Bone marrow (tissue), 2 donors: ENCODE data around the gene PARVG.
"Not testable (repeated sequence)": the region's sequence is repeated elsewhere in the genome, so short reads cannot be mapped to it uniquely, and the experiment has no call there.

ENCODE experiments used
- DNase-seq, 2 donors: peaks; one replicate each; lab custom pipeline; 2025; lab: John Stamatoyannopoulos, UW

The PARVG gene

DNA sequence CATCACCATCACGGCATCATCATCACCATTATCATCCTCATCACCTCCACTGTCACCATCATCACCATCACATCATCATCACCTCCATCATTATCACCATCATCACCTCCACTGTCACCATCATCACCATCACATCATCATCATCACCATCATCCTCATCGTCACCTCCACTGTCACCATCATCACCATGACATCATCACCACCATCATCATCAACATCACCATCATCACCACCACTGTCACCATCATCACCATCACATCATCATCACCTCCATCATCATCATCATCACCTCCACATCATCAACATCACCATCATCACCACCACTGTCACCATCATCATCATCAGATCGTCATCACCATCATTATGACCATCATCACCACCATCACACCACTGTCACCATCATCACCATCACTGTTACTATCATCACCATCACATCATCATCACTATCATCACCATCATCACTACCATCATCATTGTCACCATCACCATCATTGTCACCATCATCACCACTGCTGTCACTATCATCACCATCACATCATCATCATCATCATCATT is 32.8 kb downstream of the PARVG start:
- DNase-seq: no peak

DNA sequence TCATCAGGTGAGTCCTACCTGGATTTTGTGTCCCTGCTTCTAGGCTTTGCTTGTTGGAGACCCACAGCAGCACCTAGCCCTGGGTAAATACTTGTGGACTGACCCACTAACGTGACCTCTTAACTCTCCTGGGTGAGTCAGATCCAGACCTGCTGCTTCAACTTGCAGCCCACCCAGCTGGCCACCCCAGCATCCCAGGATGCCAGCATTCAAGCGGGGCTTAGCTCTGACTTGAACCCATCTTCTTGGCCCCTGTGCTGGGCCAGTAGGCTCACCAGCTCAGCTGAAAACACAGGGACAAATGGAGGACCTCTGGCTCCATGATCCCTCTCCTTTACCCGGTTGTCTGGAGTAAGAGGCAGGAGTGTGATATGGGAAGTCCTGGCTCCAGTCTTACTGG is 33.5 kb downstream of the PARVG start:
- DNase-seq: no peak

DNA sequence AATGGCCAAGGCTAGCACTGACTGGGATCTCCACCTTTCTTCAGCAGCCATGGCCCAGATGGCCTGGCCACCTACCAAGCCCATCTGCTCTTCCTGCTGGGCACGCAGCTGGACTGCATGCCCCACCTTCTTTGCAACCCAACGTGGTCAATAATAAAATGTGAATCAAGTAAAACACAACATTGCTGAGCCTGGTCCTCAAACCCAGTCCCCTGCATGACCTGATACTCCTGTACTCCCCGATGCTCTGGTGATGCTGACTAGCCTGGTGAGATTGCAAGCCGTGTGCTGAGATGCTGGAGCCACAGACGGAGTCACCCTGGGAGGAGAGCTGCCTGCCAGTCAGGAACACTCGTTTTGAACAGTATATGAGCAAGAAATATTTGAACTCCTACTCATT is 34.0 kb downstream of the PARVG start:
- DNase-seq: no peak

DNA sequence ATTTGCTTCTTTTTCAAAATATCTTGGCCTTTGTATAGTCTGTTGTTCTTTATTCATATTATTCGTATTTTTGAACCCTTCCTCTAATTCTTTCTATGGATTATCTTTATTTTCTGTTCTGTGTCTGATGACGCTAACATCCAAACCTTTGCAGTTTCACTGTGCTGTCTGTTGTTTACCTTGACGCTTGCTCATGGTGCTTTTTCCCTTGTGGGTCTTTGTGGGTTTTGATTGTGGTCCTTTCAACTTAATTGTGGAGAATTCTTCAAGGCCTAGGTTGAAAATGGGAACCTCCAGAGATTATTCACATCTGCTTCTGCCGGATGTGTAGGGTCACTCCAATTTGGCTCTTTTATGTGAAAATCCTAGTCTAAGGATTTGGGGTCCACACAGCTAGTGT is 34.6 kb downstream of the PARVG start:
- DNase-seq: no peak

DNA sequence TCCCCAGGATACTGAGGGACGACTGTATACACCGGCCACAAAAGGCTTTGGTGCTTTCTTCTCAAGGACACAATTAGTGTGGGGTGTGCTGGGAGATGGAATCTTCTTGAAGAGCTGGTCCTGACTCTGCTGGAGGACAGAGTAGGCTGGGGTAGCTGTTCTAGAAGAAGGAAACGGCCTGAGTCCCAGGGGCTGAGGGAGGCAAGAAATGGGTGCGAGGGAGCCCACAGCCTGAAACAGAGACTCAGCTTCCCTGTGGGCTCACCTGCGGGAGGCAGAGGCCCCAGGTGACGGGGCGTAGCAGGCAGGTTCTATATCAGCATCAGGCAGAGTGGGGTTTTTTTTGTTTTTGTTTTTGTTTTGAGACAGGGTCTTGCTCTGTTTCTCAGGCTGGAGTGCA is 36.6 kb downstream of the PARVG start:
- DNase-seq: no peak

DNA sequence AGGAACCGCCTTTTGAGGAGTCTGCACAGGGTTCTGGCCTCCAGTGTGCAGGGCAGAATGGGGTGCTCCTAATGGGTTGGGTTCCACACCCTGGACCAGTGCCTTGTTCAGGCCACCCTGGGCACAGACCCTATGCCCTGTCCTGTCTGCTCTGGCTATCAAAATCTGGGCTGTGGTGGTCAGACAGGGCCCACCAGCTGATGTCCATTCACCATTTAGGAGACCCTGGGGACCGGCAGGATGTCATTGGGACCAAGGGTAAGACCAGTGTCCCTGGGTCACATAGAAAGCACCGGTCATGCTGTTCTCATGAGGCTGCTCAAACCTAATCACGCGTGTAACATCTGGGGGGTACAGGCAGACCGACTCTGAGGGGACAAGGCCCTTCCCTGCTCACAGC is 37.3 kb downstream of the PARVG start:
- no peak for DNase-seq

DNA sequence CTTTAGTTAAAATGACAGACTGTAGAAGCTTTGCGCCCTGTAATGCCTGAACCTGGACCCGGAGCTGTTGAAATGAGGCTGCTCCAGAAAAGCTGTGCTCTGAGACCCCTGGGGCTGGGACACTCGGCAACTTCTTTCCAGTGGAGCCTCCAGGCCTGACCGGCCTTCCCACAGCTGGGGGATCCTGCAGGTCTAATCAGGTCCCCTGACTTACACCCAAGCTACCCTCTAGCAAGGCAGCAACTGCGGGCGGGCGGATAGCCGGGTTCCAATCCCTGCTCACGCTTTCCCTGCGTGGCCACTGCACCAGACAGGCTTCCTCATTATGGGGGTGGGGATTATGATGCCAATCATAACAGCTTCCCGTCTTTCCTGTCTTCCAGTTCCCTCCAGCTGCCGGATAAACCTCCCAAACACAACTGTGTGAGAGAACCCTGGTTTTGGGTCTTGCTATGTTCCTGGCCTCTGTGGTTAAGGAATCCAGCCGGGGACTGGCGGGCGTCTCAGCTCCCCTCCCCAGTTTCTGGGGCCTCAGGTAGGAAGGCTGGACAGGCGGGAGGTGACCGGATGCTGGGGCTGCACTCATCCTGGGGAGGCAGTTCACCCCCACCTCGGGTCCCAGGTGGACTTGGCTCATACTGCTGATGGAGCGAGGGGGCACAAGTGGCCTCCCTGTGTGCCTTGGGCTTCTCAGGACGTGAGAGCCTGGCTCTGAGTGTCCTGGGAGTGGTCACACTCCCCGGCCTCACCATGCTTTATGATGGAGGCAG is 38.6 kb downstream of the PARVG start:
- no peak for DNase-seq

DNA sequence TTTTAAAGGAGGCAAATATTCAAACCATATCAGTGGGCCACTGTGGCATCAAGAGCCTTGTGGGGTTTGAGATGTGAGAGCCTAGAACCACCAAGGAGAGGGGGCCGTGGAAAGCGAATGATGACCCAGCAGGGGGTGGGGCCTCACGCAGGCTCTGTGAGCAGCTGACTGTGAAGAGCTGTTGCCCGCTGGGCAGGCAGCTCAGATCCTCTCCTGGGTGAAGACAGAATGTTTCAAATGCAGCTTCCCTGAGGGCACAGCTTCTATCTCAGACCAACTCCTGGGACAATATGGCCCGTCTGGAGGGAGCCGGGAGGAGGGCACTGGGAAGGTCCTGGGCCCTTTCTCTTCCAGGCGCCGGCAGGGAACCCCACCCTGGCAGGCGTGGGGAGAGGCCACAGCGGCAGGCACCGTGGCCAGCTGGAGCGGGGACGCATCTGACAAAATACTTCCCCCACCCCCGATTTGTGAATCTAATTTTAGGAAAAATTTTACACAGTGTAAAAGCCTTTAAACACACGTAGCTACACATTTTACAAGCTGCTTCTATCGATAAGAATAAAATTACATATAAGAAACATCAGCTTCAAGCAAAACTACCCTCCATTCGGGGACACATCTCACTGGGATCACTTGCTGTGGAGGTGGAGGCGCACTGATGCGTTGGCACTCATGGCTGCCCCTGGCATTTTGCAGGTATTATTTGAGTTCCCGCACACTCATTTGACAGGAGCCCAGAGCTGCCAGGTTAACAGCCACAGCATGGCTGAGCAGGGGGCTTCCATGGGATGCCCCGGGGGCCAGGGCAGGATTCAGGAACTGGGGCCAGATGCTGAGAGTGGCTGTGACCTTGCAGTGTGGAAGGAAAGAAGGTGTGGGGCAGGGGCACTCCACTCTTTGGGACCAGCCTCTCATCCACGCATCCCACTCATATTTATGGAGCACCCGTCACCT is 40.3 kb downstream of the PARVG start:
- no peak for DNase-seq

DNA sequence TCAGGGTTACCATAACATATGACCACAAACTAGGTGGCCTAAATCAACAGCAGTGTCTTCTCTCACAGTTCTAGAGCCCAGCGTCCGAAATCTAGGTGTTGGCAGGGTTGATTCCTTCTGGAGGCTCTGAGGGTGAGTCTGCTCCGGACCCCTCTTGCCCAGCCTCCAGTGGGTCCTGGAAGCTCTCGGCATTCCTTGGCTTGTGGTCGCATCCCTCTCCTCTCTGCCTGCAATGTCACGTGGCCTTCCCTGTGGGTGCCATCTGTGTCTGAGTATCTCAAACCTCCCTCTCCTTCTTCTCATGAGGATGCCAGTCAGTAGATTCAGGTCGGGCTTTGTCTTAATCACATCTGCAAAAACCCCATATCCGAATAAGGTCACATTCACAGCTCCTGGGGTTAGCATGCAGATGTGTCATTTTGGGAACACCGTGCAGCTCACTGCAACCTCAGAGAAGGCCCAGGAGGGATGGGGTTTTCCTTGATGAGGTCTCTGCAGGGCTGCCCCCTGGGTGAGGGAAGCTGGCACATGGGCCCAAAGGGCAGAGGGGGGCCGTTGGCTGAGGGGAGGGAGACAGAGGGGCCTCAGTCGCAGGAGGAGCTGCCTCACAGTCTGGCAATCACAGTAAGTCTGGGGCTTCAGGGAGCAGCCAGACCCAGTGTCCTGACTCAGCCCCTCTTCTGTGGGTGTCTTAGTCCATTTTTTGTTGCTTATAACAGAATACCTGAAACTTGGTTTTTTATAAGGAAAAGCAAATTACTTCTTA is 41.2 kb downstream of the PARVG start:
- no peak for DNase-seq

DNA sequence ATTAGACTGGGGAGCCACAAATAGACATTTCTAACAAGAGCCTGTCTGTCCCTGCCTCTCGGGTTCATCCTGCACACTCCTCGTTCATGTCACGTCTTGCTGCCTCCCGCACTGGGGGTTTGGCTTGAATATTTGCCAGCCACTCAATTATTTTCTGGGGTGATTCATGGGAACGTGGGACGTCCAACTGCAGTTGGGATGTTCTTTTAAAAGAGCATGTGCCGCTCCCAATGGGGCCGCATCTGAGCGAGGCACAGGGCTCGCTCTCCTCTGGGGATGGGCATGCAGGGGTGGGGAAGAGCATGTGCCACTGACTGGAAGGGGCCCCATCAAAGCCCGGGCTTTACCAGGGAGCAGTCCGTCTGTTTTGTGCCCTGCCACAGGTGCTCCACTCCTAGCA is 43.4 kb downstream of the PARVG start:
- no peak for DNase-seq

DNA sequence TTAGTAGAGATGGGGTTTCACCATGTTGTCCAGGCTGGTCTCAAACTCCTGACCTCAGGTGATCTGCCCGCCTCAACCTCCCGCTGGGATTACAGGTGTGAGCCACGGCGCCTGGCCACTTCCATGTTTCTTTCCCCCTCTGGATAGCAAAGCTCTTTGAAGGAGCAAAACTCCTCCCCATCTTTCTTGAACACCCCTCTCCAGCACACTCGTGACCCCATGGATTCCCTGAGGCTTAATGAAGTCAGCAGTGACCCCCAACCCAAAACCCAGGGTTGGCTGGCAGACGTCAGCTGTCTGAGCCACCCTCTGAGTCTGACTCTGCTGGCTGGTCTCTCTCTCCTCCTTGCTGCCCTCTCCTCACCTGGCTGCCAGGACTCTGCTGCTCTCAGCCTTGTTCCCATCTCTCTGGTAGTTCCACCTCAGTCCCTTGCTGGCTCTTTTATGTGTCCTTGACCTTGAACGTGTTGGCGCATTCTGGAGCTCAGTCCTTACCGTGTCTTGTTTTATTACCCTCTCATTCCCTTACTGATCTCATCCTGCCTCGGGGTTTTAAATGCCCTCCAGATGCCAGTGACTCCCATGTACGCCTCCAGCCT is 44.5 kb downstream of the PARVG start:
- DNase-seq: no peak

DNA sequence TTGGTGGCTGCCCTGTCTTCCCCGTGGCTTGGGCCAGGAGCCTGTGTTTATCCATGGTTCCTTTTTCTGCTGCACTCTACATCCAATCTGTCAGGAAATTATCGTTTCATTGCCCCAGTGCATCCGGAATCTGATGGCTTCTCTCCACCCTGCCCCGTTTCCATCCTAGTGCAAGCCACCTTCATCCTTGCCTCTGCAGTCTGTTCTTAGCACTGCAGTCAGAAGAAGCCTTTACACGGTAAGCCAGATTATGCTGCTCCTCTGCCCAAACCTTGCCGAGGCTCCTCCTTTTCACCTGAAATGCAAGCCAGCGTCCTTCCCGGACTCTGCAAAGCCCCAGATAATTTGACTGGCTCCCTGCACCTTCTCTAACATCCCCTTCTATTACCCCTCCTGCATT is 45.1 kb downstream of the PARVG start:
- no peak for DNase-seq

DNA sequence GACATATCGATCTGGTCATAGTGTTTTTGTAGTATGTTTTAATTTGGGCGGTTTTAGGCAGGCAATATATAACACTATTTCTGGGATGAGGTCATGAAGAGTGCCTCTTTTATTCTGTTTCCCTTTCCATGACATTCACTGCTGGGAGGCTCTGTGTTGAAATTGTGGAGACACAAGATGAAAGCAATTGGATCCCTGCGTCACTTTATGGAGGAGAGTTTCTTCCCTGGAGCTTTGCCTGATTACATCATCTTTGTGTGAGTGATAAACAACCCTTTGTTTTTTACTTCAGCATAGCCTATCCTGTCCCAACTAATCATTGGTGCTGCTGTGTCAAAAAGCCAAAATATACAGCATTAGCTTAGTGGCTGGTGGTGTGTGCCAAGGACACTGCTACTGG is 48.6 kb downstream of the PARVG start:
- no peak for DNase-seq

DNA sequence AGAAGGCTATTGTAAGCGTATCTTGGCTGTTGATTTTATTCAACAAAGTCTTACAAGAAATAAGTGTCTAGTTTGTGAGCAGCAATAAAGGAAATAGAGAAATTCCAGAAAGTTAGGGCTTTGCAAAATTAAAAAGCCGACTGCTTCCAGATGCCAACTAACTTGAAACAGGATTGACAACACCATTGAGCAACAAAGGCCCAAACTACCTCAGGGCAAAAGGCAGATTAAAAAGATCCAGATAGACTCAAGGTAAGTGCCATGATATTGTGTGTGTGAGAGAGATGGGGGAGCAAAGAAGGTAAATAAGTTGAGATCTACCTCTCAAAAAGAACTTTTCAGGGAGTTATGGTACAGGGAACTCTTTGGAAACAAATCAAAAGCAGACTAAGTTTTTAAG is 49.1 kb downstream of the PARVG start:
- no peak for DNase-seq

DNA sequence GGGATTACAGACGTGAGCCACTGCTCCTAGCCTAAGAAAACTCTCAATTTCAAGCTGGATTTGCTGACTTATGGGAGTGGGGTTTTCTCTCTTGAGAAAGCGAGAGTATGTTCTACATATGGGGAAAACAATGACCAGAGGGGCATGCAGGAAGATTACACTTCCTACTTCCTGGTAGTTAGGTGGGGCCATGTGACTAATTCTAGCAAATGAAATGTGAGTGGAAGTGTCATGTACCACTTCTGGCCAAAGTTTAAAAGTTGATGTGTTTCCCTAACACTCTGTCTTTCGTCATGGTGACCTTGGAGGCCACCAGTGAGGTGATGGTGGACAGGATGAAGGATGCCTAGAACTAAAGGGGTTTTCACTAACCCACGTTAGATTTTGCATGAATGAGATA is 50.5 kb downstream of the PARVG start:
- DNase-seq: no peak

DNA sequence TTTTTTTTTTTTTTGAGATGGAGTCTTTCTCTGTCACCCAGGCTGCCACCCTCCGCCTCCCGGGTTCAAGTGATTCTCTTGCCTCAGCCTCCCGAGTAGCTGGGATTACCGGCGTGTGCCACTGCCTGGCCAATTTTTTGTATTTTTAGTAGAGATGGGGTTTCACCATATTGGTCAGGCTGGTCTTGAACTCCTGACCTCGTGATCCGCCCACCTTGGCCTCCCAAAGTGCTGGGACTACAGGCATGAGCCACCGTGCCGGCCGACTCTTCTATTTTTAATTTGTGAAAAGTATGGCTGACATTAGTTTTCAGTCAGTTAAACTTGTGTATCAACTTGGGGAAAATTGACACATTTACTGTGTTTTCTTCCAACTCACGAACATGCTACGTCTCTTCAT is 53.6 kb downstream of the PARVG start:
- not testable (repeated sequence) for DNase-seq

DNA sequence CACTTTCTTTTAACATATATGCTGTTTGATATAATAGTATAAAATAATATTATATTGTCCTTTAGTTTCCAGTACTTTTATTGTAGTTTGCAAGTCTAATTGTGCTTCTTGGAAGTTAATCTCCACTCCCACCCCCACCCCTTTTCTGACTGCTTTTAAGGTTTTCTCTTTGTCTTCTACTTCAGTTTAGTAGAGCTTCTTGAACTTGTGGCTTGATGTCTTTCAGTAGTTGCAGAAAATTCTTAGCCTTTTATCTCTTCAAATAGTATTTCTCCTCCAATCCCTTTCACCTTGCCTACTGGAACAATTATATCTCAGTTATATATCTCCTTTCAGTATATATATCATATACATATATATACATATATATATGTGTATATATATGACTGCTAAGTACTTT is 56.6 kb downstream of the PARVG start:
- DNase-seq: no peak

DNA sequence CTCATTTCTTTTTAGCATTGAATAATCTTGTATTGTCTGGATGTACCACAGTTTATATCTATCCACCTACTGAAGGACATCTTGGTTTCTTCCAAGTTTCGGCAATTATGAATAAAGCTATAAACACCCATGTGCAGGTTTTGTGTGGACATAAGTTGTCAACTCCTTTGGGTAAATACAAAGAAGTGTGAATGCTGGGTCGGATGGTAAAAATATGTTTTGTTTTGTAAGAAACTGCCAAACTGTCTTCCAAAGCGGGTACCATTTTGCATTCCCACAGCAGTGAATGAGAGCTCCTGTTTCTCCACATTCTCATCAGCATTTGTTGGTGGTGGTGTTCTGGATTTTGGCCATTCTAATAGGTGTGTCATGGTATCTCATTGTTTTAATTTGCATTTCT is 60.4 kb downstream of the PARVG start:
- not testable (repeated sequence) for DNase-seq

DNA sequence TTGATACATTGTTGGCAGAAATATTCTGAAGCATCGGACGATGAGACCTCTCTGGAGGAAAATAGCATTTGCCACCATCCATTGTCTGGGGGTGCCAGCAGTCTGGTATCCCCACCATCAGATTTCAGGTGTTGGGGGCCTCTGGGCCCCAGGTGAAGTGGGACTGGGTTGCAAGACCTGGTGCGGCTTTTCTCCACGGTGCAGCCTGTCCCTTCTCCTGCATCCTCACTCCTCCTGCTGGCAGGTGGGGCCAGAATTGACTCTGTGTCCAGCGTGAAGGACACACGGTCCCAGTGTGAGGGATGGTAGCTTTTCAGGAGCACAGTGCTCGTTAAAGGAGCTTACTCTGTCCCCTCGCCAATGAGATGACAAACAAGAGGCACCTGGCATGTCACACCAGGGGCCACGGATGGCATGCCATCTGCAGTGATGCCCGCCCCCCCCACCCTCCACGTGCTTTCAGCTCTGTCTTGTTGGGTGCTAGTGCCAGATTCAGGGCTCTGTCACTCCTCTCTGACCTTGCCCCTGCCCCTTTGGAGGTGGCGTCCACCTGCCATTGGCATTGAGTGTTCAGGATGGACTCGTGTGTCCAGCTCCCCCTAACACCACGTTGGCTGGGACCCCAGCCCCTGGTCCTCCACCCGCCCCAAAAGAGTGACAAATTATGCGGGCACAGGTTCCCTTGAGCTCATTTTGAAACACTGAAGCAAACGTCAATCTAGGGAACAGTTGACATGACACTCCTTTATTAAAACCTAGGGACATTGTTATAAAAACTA is 62.4 kb downstream of the PARVG start:
- DNase-seq: no peak

DNA sequence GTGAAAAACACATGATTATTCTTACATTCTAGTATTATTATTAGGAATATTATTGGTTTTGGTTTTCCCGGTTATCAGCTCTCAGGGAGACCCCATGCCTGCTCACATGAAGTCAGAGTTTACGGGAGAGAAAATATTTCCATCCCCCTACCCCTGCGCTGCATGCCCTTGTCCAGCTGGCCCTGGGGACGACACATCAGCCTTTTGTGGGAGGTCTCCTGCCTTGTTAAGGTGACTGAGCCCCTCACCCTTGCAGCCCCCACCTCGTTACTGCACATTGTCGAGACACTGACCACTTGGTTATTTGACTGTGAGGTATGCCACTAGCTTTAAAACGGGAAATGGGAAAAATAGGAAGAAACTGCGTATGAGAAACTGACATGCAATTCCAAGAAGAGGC is 63.0 kb downstream of the PARVG start:
- DNase-seq: no peak

DNA sequence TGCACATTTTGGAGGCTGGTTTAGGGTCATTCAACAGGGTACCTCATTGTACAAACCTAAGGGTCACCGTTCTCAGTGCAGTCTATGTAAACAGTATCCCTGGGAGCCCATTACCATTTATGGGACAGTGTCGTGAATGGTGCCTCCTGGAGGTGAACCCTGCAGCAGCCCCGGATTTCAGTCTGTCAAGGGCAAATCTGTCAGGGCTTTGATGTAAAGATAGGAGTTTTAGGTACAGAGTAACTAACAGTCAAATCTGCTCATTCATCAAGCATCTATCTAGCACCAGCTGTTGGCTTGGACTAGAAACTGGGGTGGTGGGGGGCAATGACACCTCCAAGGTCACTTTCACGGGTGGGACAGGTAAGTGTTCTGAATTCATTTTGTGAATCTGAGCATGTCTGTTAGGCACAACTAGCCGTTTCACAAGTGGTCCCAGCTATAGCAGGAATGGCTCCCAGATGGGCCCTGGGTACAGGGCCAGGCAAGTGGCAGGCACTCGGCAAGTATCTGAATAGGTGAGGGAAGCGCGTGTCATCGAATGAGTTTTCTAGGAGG is 63.6 kb downstream of the PARVG start:
- DNase-seq: no peak
